Duodenal mucosa (tissue), 2 donors: Measurements from ENCODE around the gene MICU2.

Experiments
- H3K27ac ChIP-seq: one replicate; pipeline ENCODE4 v1.7.0; 2013; ENCODE audit warnings: low read depth, low read length
- H3K27me3 ChIP-seq, 2 donors: one replicate each; pipeline ENCODE4 v1.7.0; 2013; ENCODE audit warnings: low read length in 2 of 2, control low read depth in 1 of 2; ENCODE audit not compliant: insufficient read depth in 2 of 2, control insufficient read depth in 1 of 2
- H3K36me3 ChIP-seq, 2 donors: one replicate each; pipeline ENCODE4 v1.7.0; 2013; ENCODE audit warnings: low read length in 2 of 2, control low read depth in 1 of 2; ENCODE audit not compliant: insufficient read depth in 2 of 2, control insufficient read depth in 1 of 2
- H3K4me1 ChIP-seq, 2 donors: one replicate each; pipeline ENCODE4 v1.7.0; 2013; ENCODE audit warnings: low read length in 2 of 2, control low read depth in 1 of 2; ENCODE audit not compliant: insufficient read depth in 2 of 2, control insufficient read depth in 1 of 2
- H3K4me3 ChIP-seq, 2 donors: one replicate each; pipeline ENCODE4 v1.7.0; 2013; ENCODE audit warnings: low read length in 2 of 2, low read depth in 1 of 2
- H3K9ac ChIP-seq, 2 donors: one replicate each; pipeline ENCODE4 v1.7.0; 2013; ENCODE audit warnings: low read length in 2 of 2, low read depth in 1 of 2
- H3K9me3 ChIP-seq, 2 donors: one replicate each; pipeline ENCODE4 v1.7.0; 2013; ENCODE audit warnings: low read length in 2 of 2, control low read depth in 1 of 2; ENCODE audit not compliant: control insufficient read depth in 1 of 2

The MICU2 gene

DNA sequence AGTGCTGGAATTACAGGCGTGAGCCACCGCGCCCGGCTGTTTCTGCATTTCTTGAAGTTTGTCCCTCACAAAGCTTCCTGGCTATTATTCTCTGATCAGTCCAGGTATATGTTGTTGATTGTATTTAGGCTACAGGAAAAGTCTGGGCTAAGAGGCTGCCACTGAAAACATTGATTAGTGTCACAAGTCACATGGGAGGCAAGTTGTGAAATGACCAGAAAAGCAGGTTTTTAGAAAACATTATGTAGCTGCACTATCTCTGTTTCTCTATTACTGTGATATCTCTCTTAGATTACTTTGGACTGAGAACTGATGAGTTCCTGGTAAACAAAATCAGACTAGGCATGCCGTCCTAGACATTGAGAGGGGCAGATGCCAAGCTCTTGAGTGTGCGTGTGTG is 128.9 kb downstream of the MICU2 start:
- no peaks in the 10 kb centered on the region for H3K27me3 ChIP-seq
- no peak overlapping the region for H3K4me3 ChIP-seq
- no peak overlapping the region for H3K9ac ChIP-seq
- no peaks in the 10 kb centered on the region for H3K36me3 ChIP-seq
- H3K9me3 ChIP-seq = no peaks in the 10 kb centered on the region
- no peak overlapping the region for H3K27ac ChIP-seq
- H3K4me1 ChIP-seq = peaks cover 0 to 4% of the 10 kb centered on the region in 2 donors

DNA sequence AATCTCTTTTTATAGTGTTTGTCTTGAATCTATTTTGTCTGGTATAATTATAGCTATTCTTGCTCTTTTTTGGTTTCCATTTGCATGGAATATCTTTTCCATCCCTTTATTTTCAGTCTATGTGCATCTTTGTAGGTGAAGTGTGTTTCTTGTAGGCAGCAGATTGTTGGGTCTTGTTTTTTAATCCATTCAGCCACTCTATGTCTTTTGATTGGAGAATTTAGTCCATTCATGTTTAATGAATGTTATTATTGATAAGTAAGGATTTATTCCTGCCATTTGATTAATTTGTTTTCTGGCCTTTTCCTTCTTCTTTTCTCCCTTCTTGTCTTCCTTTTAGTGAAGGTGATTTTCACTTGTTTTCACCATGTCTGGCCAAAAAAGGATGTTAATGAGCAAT is 133.2 kb downstream of the MICU2 start:
- no peaks in the 10 kb centered on the region for H3K27me3 ChIP-seq
- no peaks in the 10 kb centered on the region for H3K36me3 ChIP-seq
- H3K9me3 ChIP-seq = no peaks in the 10 kb centered on the region
- H3K9ac ChIP-seq = no peak overlapping the region
- H3K27ac ChIP-seq = no peak overlapping the region
- peaks cover 0 to 1% of the 10 kb centered on the region in 2 donors for H3K4me1 ChIP-seq
- no peak overlapping the region for H3K4me3 ChIP-seq

GRCh38 chr13:21466527-21466926 is 137.4 kb downstream of the MICU2 start:
- peaks cover 0 to 4% of the 10 kb centered on the region in 2 donors for H3K4me1 ChIP-seq
- no peaks in the 10 kb centered on the region for H3K36me3 ChIP-seq
- no peak overlapping the region for H3K27ac ChIP-seq
- H3K9me3 ChIP-seq = no peaks in the 10 kb centered on the region
- H3K4me3 ChIP-seq = no peak overlapping the region
- no peaks in the 10 kb centered on the region for H3K27me3 ChIP-seq
- H3K9ac ChIP-seq = no peak overlapping the region

- H3K27ac ChIP-seq = no peak overlapping the region
These were observed 138.2 kb downstream of the MICU2 start for GRCh38 chr13:21465710-21466160.

GRCh38 chr13:21463424-21463823 is 140.5 kb downstream of the MICU2 start:
- Histone ChIP-seq H3K9me3 (no peaks in the 10 kb centered on the region), H3K36me3 (no peaks in the 10 kb centered on the region), H3K27ac (no peak overlapping the region), H3K4me3 (no peak overlapping the region), H3K4me1 (peaks cover 0 to 4% of the 10 kb centered on the region in 2 donors), H3K9ac (no peak overlapping the region), H3K27me3 (no peaks in the 10 kb centered on the region)

More at GRCh38 chr13:21465710-21466160, 138.2 kb downstream of the MICU2 start:
- Histone ChIP-seq H3K36me3 (no peaks in the 10 kb centered on the region), H3K9ac (no peak overlapping the region), H3K4me3 (no peak overlapping the region), H3K27me3 (no peaks in the 10 kb centered on the region), H3K4me1 (peaks cover 0 to 4% of the 10 kb centered on the region in 2 donors), H3K9me3 (no peaks in the 10 kb centered on the region)

DNA sequence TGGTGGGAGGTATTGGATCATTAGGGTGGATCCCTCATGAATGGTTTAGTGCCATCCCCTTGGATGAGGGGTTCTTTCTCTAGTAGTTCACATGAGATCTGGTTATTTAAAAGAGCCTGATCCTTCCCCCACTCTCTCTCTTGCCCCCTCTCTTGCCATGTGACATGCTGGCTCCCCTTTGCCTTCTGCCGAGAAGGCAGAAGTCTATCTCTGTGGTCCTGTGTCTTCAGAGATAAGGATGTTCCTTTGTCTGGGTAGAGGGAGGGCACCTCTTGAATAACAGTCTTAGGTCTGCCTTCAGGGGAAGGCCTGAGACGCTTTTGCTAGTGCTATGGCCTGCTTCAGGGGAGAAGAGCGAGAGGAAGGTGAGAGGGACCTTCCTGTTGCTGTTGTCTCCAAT is 142.8 kb downstream of the MICU2 start:
- Histone ChIP-seq H3K4me1 (peaks cover 11 to 19% of the 10 kb centered on the region in 2 donors), H3K9ac (no peak overlapping the region), H3K27ac (no peak overlapping the region), H3K27me3 (no peaks in the 10 kb centered on the region), H3K4me3 (no peak overlapping the region), H3K36me3 (no peaks in the 10 kb centered on the region), H3K9me3 (no peaks in the 10 kb centered on the region)

DNA sequence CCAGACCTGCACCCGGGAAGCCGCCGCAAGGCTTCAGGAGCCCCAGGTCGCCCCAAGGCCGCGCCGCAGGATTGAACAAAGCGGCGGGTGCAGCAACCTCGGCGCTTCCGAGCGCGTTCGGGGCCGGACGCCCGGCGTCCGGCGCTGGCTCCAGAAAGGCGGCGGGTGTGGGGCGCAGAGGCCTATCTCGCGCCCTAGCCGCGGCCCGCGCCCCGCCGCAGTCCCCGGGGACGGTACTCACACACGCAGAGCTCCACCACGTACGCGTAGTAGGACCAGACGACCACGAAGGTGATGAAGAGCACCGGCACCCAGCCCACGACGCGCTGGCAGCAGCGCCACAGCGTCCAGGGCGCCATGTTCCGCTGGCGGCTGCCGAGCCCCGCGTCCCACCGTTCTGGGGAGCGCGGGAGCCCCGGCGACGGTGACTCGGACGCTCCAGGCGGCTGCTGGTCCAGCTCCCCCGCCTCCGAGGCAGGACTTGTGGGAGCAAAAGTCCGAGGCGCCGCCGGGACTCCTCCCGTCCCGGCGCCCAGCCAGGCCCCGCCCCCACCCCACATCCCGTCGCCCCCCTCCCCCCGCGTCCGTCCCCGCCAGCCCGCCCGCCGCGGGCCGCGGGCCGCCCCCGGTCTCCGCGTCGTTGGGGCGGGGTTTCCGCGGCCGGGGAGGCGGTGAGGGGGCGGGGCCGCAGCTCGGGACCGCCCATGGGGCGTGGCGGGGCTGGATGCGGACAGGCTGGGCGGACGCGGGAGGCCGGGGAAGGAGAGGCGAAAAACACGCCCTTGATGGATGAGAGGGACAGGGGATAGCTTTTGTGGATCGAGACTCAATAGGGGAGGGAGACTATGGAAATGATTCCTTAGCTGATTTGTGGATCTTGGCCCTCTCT is 144.9 kb downstream of the MICU2 start, which contains the start of gene ZDHHC20:
Gene ZDHHC20 (minus strand): TSS at position 491 of the 889 bp plus-strand sequence. CDS start 132 bp downstream, at position 359.
- Histone ChIP-seq H3K27ac (peak within 1 kb of the TSS; percentile 84), H3K36me3 (no peaks in the 10 kb centered on the region), H3K27me3 (no peaks in the 10 kb centered on the region), H3K9me3 (no peaks in the 10 kb centered on the region), H3K4me3 (peak within 1 kb of the TSS; percentile 93 to 96), H3K4me1 (peaks cover 11 to 15% of the 10 kb centered on the region in 2 donors), H3K9ac (peak within 1 kb of the TSS; percentile 76 to 90)

DNA sequence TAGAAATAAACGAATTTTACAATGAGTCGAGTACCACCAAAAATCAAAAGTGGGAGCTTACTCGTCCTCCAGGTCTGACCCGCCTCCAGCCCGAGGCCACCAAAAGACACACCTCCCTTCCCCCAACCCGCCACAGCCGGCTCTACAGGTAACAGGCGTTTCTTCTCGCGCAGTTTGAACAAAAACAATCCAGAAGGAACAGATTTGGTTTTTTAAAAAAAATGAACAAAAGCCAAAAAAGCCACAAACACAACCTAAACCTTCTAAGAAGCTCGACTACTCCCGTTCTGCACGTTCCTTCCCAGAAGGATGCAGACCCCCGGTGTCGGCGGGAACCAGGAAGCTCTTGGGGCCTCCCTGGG is 145.5 kb downstream of the MICU2 start:
- Histone ChIP-seq H3K36me3 (no peaks in the 10 kb centered on the region), H3K9me3 (no peaks in the 10 kb centered on the region), H3K9ac (peak overlapping the region; percentile 76 to 90), H3K4me3 (peak overlapping the region; percentile 93 to 96), H3K4me1 (peaks cover 11 to 15% of the 10 kb centered on the region in 2 donors), H3K27me3 (no peaks in the 10 kb centered on the region), H3K27ac (no peak overlapping the region)

- Histone ChIP-seq H3K9me3 (peaks cover 0 to 4% of the 10 kb centered on the region in 2 donors), H3K4me3 (no peak overlapping the region), H3K27me3 (no peaks in the 10 kb centered on the region), H3K4me1 (peaks cover 11 to 15% of the 10 kb centered on the region in 2 donors), H3K9ac (no peak overlapping the region), H3K36me3 (no peaks in the 10 kb centered on the region), H3K27ac (no peak overlapping the region)
These were observed 150.4 kb downstream of the MICU2 start for GRCh38 chr13:21453387-21454081.

GRCh38 chr13:21450936-21451335 is 153.0 kb downstream of the MICU2 start:
- H3K27ac ChIP-seq = no peak overlapping the region
- no peaks in the 10 kb centered on the region for H3K27me3 ChIP-seq
- H3K36me3 ChIP-seq = peaks cover 0 to 4% of the 10 kb centered on the region in 2 donors
- H3K4me1 ChIP-seq = no peaks in the 10 kb centered on the region
- no peak overlapping the region for H3K9ac ChIP-seq
- no peak overlapping the region for H3K4me3 ChIP-seq
- H3K9me3 ChIP-seq = peaks cover 0 to 4% of the 10 kb centered on the region in 2 donors
